Measurements from ENCODE around the gene PRDX1.
"Not testable (repeated sequence)": the region's sequence is repeated elsewhere in the genome, so short reads cannot be mapped to it uniquely, and the experiment has no call there.

PRDX1 gene

GRCh38 chr1:45477646-45478045, 44.0 kb downstream of the PRDX1 start:
- in situ Hi-C loops (cut with MboI; ENCODE audit: low sequenced_read_pairs): no loop called here

- in situ Hi-C loops (cut with MboI; ENCODE audit: low sequenced_read_pairs): not testable (repeated sequence)
Observed at GRCh38 chr1:45474194-45474593, 47.5 kb downstream of the PRDX1 start.

- in situ Hi-C loops (cut with MboI; ENCODE audit: low sequenced_read_pairs): no loop called here
Observed at GRCh38 chr1:45473302-45473701, 48.4 kb downstream of the PRDX1 start.

- in situ Hi-C loops (cut with MboI; ENCODE audit: low sequenced_read_pairs): no loop called here
Observed at GRCh38 chr1:45470306-45470798, 51.3 kb downstream of the PRDX1 start.

GRCh38 chr1:45467353-45467752, 54.3 kb downstream of the PRDX1 start:
- in situ Hi-C loops (cut with MboI; ENCODE audit: low sequenced_read_pairs): not testable (repeated sequence)

- in situ Hi-C loops (cut with MboI; ENCODE audit: low sequenced_read_pairs): no loop called here
Observed at GRCh38 chr1:45465277-45465676, 56.4 kb downstream of the PRDX1 start.
